Upper lobe of right lung (tissue), 1 donor: ENCODE measurements around the gene SHTN1. TPM values are rescaled to one million over a fixed set of nuclear protein-coding genes. Genes with fewer than 3 reads are reported as not detected.
A peak's percentile ranks its signal among the peaks of the same experiment; 100 is the strongest.

Source experiments
- ATAC-seq: fragments of 200-7000 bp; cut with Tn5 transposase; one replicate; pipeline ENCODE4 v1.9.1; 2020; ENCODE audit warnings: mild to moderate bottlenecking, moderate library complexity
- DNase-seq: peaks from one replicate; pipeline ENCODE4 v3.0.0-alpha.2; 2020
- H3K27ac ChIP-seq: fragments of 200-600 bp; one replicate; pipeline ENCODE4 v1.8.0; 2022
- H3K27me3 ChIP-seq: fragments of 200-600 bp; one replicate; pipeline ENCODE4 v1.8.0; 2022; ENCODE audit warnings: mild to moderate bottlenecking
- H3K36me3 ChIP-seq: fragments of 200-600 bp; one replicate; pipeline ENCODE4 v1.8.0; 2022
- H3K4me1 ChIP-seq: fragments of 200-600 bp; one replicate; pipeline ENCODE4 v1.8.0; 2022
- H3K4me3 ChIP-seq: fragments of 200-600 bp; one replicate; pipeline ENCODE4 v1.8.0; 2022; ENCODE audit warnings: mild to moderate bottlenecking
- H3K9me3 ChIP-seq: fragments of 200-600 bp; one replicate; pipeline ENCODE4 v1.8.0; 2022
- intact Hi-C: fragments of 100-400 bp; cut with DNase I; formaldehyde crosslinking; loops from one replicate; pipeline ENCODE4 v1.11.0; 2022
- long read RNA-seq: library from polyadenylated mRNA; unstranded; transcript quantifications from one replicate; pipeline ENCODE4 v2.0.0, GENCODE V29; 2021
- total RNA-seq: library from RNA; stranded (reverse); fragmentation: NEBNext Ultra II Directional; extraction: Animal tissue kit (Norgen Biotek cat#: 25700); gene quantifications from one replicate; pipeline ENCODE4 v1.2.1, GENCODE V29; 2021
- TF ChIP-seq, protein P1 (sequence below): fragments of 200-600 bp; IDR thresholded peaks from one replicate; pipeline ENCODE4 v1.8.0; 2022; ENCODE audit warnings: antibody characterized with exemption
- donor health status: DM: no; HTN: yes; CAD: no; lungs with severe emphysema.

Gene SHTN1, protein sequence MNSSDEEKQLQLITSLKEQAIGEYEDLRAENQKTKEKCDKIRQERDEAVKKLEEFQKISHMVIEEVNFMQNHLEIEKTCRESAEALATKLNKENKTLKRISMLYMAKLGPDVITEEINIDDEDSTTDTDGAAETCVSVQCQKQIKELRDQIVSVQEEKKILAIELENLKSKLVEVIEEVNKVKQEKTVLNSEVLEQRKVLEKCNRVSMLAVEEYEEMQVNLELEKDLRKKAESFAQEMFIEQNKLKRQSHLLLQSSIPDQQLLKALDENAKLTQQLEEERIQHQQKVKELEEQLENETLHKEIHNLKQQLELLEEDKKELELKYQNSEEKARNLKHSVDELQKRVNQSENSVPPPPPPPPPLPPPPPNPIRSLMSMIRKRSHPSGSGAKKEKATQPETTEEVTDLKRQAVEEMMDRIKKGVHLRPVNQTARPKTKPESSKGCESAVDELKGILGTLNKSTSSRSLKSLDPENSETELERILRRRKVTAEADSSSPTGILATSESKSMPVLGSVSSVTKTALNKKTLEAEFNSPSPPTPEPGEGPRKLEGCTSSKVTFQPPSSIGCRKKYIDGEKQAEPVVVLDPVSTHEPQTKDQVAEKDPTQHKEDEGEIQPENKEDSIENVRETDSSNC
- total RNA-seq = 40.4 TPM
- long read RNA-seq, full-length matches to known transcripts = 39 of 58 reads
- long read RNA-seq, partial matches to known transcripts = 9 of 58 reads
- long read RNA-seq, other reads (novel, unspliced or antisense) = 10 of 58 reads

DNA sequence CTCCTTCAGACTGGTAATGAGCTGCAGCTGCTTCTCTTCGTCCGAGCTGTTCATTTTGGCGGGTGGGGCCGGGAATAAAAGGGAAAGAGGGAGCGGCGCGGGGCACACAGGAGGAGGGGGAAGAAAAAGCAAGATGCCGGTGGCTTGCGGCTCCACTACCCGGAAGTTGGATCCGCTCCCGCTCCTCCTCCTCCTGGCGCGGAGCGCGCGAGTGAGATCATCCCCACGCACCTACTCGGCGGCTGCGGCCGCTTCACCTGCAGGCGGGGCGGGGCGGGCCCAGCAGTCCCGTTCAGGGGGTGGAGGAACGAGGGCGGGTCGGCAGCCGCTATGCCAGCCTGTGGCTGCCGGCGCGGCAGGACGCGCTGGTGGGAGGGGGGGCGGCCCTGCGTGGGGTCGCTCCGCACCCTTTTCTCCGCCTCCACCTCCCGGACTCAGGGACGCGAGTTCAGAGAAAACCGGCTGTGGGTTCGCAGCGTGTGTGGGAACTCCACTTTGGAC is at the start of gene SHTN1:
Gene SHTN1 (minus strand): TSS at position 162 of the 501 bp plus-strand sequence. CDS start 108 bp downstream, at position 54.
- intact Hi-C loops = no loop called here
- Histone ChIP-seq H3K36me3 (no peaks in the 10 kb centered on the region), H3K27me3 (no peaks in the 10 kb centered on the region), H3K4me1 (no peaks in the 10 kb centered on the region), H3K9me3 (no peaks in the 10 kb centered on the region), H3K27ac (peak within 1 kb of the TSS; percentile 88), H3K4me3 (peak within 1 kb of the TSS; percentile 65)
- DNase-seq (peak; percentile 94), ATAC-seq (peak; percentile 95)
- TF ChIP-seq, protein P1, sequence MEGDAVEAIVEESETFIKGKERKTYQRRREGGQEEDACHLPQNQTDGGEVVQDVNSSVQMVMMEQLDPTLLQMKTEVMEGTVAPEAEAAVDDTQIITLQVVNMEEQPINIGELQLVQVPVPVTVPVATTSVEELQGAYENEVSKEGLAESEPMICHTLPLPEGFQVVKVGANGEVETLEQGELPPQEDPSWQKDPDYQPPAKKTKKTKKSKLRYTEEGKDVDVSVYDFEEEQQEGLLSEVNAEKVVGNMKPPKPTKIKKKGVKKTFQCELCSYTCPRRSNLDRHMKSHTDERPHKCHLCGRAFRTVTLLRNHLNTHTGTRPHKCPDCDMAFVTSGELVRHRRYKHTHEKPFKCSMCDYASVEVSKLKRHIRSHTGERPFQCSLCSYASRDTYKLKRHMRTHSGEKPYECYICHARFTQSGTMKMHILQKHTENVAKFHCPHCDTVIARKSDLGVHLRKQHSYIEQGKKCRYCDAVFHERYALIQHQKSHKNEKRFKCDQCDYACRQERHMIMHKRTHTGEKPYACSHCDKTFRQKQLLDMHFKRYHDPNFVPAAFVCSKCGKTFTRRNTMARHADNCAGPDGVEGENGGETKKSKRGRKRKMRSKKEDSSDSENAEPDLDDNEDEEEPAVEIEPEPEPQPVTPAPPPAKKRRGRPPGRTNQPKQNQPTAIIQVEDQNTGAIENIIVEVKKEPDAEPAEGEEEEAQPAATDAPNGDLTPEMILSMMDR = no peak

DNA sequence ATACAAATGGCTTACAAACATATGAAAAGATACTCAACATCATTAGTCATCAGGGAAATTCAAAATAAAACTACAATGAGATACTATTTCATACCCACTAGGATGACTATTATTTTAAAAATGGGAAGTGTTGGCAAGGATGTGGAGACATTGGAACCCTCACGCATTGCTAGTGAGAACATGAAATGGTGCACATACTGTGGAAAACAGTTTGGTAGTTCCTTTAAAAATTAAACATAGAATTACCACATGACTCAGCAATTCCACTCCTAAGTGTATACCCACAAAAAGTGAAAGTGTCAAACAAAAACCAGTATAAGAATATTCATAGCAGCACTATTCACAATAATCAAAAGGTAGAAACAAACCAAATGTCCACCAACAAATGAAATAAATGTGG is 48.5 kb upstream of the SHTN1 start:
- H3K27me3 ChIP-seq = no peaks in the 10 kb centered on the region
- H3K4me1 ChIP-seq = no peaks in the 10 kb centered on the region
- TF ChIP-seq, protein P1 = no peak
- no peaks in the 10 kb centered on the region for H3K36me3 ChIP-seq
- H3K9me3 ChIP-seq = no peaks in the 10 kb centered on the region
- intact Hi-C loops = no loop called here
- H3K27ac ChIP-seq = no peak overlapping the region
- H3K4me3 ChIP-seq = no peak overlapping the region
- DNase-seq (no peak), ATAC-seq (no peak)

GRCh38 chr10:117047947-117048346 is 43.0 kb upstream of the SHTN1 start:
- TF ChIP-seq, protein P1 = no peak
- H3K4me1 ChIP-seq = no peaks in the 10 kb centered on the region
- intact Hi-C loops = no loop called here
- H3K36me3 ChIP-seq = no peaks in the 10 kb centered on the region
- H3K4me3 ChIP-seq = no peak overlapping the region
- ATAC-seq (no peak), DNase-seq (no peak)
- H3K27me3 ChIP-seq = no peaks in the 10 kb centered on the region
- no peaks in the 10 kb centered on the region for H3K9me3 ChIP-seq
- no peak overlapping the region for H3K27ac ChIP-seq

- Histone ChIP-seq H3K27ac (no peak overlapping the region), H3K4me1 (no peaks in the 10 kb centered on the region), H3K27me3 (no peaks in the 10 kb centered on the region), H3K9me3 (no peaks in the 10 kb centered on the region), H3K36me3 (no peaks in the 10 kb centered on the region), H3K4me3 (no peak overlapping the region)
- no peak for DNase-seq
- intact Hi-C loops = no loop called here
- ATAC-seq = no peak
- TF ChIP-seq, protein P1 = no peak
These were observed 11.3 kb upstream of the SHTN1 start for GRCh38 chr10:117016266-117016665.

- Histone ChIP-seq H3K4me3 (no peak overlapping the region), H3K4me1 (no peaks in the 10 kb centered on the region), H3K27me3 (no peaks in the 10 kb centered on the region), H3K36me3 (no peaks in the 10 kb centered on the region), H3K27ac (no peak overlapping the region), H3K9me3 (no peaks in the 10 kb centered on the region)
- ATAC-seq (no peak), DNase-seq (no peak)
- TF ChIP-seq, protein P1 = no peak
- intact Hi-C loops = no loop called here
These were observed 9.8 kb upstream of the SHTN1 start for GRCh38 chr10:117014835-117015234.
